ENCODE data around the gene NFASC.

GRCh38 chr1:205017001-205017400 is 146.3 kb downstream of the NFASC start:
- TF ChIP-seq CTCF (IDR thresholded peaks at IDR 0.05; ENCODE audit: low read depth, low read length, poor library complexity, severe bottlenecking), result no peak
- no peak for TF ChIP-seq EZH2phosphoT487 (IDR thresholded peaks at IDR 0.05; ENCODE audit: borderline replicate concordance, low read length)
